Measurements from ENCODE around the gene TCEA2.

DNA sequence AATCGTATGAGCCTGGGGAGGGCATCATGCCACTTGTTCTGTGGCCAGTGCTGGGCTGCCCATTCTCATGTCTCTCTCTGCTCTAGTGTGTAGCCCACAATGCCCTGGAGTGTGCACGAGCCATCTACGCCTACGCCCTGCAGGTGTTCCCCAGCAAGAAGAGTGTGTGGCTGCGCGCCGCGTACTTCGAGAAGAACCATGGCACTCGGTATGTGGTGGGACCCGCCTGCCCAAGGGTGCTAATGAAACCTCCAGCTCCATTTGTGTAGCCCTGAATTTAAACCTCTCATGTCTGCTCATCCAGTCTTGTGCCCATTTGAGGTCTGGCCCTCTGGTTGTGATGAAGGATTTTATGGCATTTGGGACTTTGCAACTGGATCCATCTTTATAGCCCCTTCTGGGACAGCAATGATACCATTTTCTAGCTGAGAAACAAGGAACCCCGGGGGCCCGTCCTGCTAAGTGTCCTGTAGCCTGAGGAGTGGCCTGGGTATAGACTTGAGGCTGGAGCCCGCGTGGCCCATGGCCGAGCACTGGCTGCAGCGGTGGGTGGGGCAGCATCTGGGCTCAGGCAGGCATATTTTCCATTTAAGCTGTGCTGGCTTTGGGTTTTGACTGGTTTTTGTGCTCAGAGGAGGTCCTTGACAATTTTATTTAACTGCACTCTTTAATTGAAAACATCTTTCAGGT lies 40.2 kb upstream of the TCEA2 start:
- TF ChIP-seq, protein P1, sequence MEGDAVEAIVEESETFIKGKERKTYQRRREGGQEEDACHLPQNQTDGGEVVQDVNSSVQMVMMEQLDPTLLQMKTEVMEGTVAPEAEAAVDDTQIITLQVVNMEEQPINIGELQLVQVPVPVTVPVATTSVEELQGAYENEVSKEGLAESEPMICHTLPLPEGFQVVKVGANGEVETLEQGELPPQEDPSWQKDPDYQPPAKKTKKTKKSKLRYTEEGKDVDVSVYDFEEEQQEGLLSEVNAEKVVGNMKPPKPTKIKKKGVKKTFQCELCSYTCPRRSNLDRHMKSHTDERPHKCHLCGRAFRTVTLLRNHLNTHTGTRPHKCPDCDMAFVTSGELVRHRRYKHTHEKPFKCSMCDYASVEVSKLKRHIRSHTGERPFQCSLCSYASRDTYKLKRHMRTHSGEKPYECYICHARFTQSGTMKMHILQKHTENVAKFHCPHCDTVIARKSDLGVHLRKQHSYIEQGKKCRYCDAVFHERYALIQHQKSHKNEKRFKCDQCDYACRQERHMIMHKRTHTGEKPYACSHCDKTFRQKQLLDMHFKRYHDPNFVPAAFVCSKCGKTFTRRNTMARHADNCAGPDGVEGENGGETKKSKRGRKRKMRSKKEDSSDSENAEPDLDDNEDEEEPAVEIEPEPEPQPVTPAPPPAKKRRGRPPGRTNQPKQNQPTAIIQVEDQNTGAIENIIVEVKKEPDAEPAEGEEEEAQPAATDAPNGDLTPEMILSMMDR (IDR thresholded peaks at IDR 0.05): no peak
- TF ChIP-seq EZH2 (IDR thresholded peaks at IDR 0.05; ENCODE audit: borderline replicate concordance, insufficient read depth, low read depth, low read length, poor library complexity, severe bottlenecking): no peak

Data from B cell (primary cell).